HL-60 (cell line): ENCODE measurements around the gene IP6K2.
"Not testable (repeated sequence)": the region's sequence is repeated elsewhere in the genome, so short reads cannot be mapped to it uniquely, and the experiment has no call there.

Experiments used
- CTCF ChIP-seq: IDR thresholded peaks from one replicate; pipeline ENCODE4 v1.5.1; 2011; ENCODE audit warnings: low read length, control low read depth, inconsistent platforms; ENCODE audit not compliant: insufficient read depth
- GABPA ChIP-seq: IDR thresholded peaks from 2 replicates; pipeline ENCODE4 v1.6.1; 2012; ENCODE audit warnings: low read depth
- POLR2AphosphoS5 ChIP-seq: IDR thresholded peaks from 2 replicates; pipeline ENCODE4 v1.6.1; 2012; ENCODE audit warnings: low read depth
- REST ChIP-seq: IDR thresholded peaks from 2 replicates; pipeline ENCODE4 v1.6.1; 2012; ENCODE audit warnings: low read depth; ENCODE audit not compliant: insufficient replicate concordance

- TF ChIP-seq CTCF, REST, POLR2AphosphoS5, GABPA: not testable (repeated sequence)
Observed at GRCh38 chr3:48725185-48725855, 8.3 kb upstream of the IP6K2 start.
